ENCODE data around the gene ROPN1B.

ROPN1B gene

DNA sequence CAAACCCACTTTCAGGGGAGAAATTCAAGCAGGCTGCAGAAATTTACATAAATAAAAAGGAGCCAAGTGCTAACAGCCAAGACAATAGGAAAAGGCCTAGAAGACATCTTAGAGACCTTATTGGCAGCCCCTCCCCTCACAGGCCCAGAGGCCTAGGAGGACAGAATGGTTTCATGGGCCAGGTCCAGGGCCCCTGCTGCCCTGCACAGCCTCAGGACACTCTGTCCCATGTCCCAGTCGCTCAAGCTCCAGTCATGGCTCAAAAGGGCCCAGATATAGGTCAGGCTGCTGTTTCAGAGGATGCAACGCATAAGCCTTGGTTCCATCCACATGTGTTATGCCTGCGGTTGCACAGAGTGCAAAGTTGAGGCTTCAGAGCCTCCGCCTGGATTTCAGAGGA, 59.1 kb downstream of the ROPN1B start:
- Histone ChIP-seq H2AFZ (ENCODE audit: low read length) (no peak overlapping the region), H3K4me3 (ENCODE audit: low read depth, low read length, poor library complexity, severe bottlenecking) (no peak overlapping the region), H3K4me2 (ENCODE audit: low read length) (no peak overlapping the region), H3K9me3 (ENCODE audit: low read length) (peaks cover 9% of the 10 kb centered on the region; the same call in 1 of the 2 replicates), H3K27ac (ENCODE audit: low read depth, low read length, poor library complexity, severe bottlenecking) (no peak overlapping the region), H3K9ac (ENCODE audit: low read length) (no peak overlapping the region), H3K9me2 (ENCODE audit: low read depth, low read length) (no peaks in the 10 kb centered on the region), H3K79me2 (ENCODE audit: insufficient read depth, low read length) (no peaks in the 10 kb centered on the region), H3F3A (ENCODE audit: insufficient read depth, low read length) (no peaks in the 10 kb centered on the region), H3K27me3 (ENCODE audit: insufficient read depth, low read length) (no peaks in the 10 kb centered on the region), H3K4me1 (ENCODE audit: insufficient read depth, low read length, severe bottlenecking) (peaks cover 8% of the 10 kb centered on the region), H3K36me3 (ENCODE audit: insufficient read depth, low read length) (no peaks in the 10 kb centered on the region; the same call in 1 of the 2 replicates), H4K20me1 (ENCODE audit: insufficient read depth, low read length) (no peaks in the 10 kb centered on the region)
- no peak for TF ChIP-seq EZH2 (IDR thresholded peaks at IDR 0.05; ENCODE audit: borderline replicate concordance, low read length)
- TF ChIP-seq, protein P1, sequence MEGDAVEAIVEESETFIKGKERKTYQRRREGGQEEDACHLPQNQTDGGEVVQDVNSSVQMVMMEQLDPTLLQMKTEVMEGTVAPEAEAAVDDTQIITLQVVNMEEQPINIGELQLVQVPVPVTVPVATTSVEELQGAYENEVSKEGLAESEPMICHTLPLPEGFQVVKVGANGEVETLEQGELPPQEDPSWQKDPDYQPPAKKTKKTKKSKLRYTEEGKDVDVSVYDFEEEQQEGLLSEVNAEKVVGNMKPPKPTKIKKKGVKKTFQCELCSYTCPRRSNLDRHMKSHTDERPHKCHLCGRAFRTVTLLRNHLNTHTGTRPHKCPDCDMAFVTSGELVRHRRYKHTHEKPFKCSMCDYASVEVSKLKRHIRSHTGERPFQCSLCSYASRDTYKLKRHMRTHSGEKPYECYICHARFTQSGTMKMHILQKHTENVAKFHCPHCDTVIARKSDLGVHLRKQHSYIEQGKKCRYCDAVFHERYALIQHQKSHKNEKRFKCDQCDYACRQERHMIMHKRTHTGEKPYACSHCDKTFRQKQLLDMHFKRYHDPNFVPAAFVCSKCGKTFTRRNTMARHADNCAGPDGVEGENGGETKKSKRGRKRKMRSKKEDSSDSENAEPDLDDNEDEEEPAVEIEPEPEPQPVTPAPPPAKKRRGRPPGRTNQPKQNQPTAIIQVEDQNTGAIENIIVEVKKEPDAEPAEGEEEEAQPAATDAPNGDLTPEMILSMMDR (IDR thresholded peaks at IDR 0.05; ENCODE audit: low read length): no peak

DNA sequence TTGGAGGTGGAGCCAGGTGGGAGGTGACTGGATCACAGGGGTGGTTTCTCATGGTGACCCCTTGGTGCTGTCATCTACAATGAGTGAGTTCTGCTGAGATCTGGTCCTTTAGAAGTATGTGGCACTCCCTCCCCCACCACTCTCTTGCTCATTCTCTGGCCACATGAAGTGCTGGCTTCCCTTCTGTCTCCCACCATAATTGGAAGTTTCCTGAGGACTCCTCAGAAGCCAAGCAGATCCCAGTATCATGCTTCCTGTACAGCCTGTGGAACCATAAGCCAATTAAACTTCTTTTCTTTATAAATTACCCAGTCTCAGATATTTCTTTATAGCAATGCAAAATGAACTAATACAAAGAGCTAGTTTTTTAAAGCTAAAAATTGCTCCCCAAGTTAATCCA, 60.3 kb downstream of the ROPN1B start:
- no peaks in the 10 kb centered on the region for H3K27me3 ChIP-seq (ENCODE audit: insufficient read depth, low read length)
- no peak overlapping the region for H3K27ac ChIP-seq (ENCODE audit: low read depth, low read length, poor library complexity, severe bottlenecking)
- no peak overlapping the region for H3K9ac ChIP-seq (ENCODE audit: low read length)
- no peaks in the 10 kb centered on the region for H3K9me2 ChIP-seq (ENCODE audit: low read depth, low read length)
- peaks cover 8% of the 10 kb centered on the region for H3K4me1 ChIP-seq (ENCODE audit: insufficient read depth, low read length, severe bottlenecking)
- H3K4me2 ChIP-seq (ENCODE audit: low read length): no peak overlapping the region
- H3K4me3 ChIP-seq (ENCODE audit: low read depth, low read length, poor library complexity, severe bottlenecking): no peak overlapping the region
- H3K9me3 ChIP-seq (ENCODE audit: low read length): peaks cover 9% of the 10 kb centered on the region; the same call in 1 of the 2 replicates
- no peaks in the 10 kb centered on the region; the same call in 1 of the 2 replicates for H3K36me3 ChIP-seq (ENCODE audit: insufficient read depth, low read length)
- no peaks in the 10 kb centered on the region for H4K20me1 ChIP-seq (ENCODE audit: insufficient read depth, low read length)
- no peak for TF ChIP-seq EZH2 (IDR thresholded peaks at IDR 0.05; ENCODE audit: borderline replicate concordance, low read length)
- TF ChIP-seq, protein P1 (IDR thresholded peaks at IDR 0.05; ENCODE audit: low read length): no peak
- H2AFZ ChIP-seq (ENCODE audit: low read length): no peak overlapping the region
- no peaks in the 10 kb centered on the region for H3F3A ChIP-seq (ENCODE audit: insufficient read depth, low read length)
- no peaks in the 10 kb centered on the region for H3K79me2 ChIP-seq (ENCODE audit: insufficient read depth, low read length)

DNA sequence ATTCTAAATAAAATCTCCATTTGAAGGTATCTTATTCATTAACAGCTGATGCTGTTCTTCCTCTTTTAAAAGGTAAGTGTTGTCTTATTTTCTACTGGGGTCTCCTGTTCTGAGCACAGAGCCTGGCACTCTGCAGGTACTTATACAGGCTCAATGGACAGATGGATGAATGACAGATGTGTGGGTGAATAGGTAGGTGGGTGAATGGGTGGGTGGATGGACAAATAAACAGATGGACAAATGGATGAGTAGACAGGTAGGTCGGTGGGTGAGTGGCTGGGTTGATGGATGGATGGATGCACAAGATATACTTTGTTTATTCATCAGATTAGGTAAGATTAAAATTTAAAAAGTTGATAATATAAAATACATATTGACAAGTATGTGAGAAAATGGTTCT, 61.5 kb downstream of the ROPN1B start:
- no peaks in the 10 kb centered on the region for H3K27me3 ChIP-seq (ENCODE audit: insufficient read depth, low read length)
- H2AFZ ChIP-seq (ENCODE audit: low read length): no peak overlapping the region
- H3K27ac ChIP-seq (ENCODE audit: low read depth, low read length, poor library complexity, severe bottlenecking): no peak overlapping the region
- H3K4me2 ChIP-seq (ENCODE audit: low read length): no peak overlapping the region
- no peaks in the 10 kb centered on the region for H3K79me2 ChIP-seq (ENCODE audit: insufficient read depth, low read length)
- no peak for TF ChIP-seq EZH2 (IDR thresholded peaks at IDR 0.05; ENCODE audit: borderline replicate concordance, low read length)
- TF ChIP-seq, protein P1 (IDR thresholded peaks at IDR 0.05; ENCODE audit: low read length): no peak
- H3K36me3 ChIP-seq (ENCODE audit: insufficient read depth, low read length): no peaks in the 10 kb centered on the region; the same call in 1 of the 2 replicates
- H4K20me1 ChIP-seq (ENCODE audit: insufficient read depth, low read length): no peaks in the 10 kb centered on the region
- no peaks in the 10 kb centered on the region for H3K9me2 ChIP-seq (ENCODE audit: low read depth, low read length)
- no peaks in the 10 kb centered on the region for H3F3A ChIP-seq (ENCODE audit: insufficient read depth, low read length)
- H3K9ac ChIP-seq (ENCODE audit: low read length): no peak overlapping the region
- no peak overlapping the region for H3K4me3 ChIP-seq (ENCODE audit: low read depth, low read length, poor library complexity, severe bottlenecking)
- peaks cover 8% of the 10 kb centered on the region for H3K4me1 ChIP-seq (ENCODE audit: insufficient read depth, low read length, severe bottlenecking)
- peaks cover 9% of the 10 kb centered on the region; the same call in 1 of the 2 replicates for H3K9me3 ChIP-seq (ENCODE audit: low read length)

All from OCI-LY1 (cell line).